Measurements from ENCODE around the gene SH3BP5.

Gene SH3BP5

DNA sequence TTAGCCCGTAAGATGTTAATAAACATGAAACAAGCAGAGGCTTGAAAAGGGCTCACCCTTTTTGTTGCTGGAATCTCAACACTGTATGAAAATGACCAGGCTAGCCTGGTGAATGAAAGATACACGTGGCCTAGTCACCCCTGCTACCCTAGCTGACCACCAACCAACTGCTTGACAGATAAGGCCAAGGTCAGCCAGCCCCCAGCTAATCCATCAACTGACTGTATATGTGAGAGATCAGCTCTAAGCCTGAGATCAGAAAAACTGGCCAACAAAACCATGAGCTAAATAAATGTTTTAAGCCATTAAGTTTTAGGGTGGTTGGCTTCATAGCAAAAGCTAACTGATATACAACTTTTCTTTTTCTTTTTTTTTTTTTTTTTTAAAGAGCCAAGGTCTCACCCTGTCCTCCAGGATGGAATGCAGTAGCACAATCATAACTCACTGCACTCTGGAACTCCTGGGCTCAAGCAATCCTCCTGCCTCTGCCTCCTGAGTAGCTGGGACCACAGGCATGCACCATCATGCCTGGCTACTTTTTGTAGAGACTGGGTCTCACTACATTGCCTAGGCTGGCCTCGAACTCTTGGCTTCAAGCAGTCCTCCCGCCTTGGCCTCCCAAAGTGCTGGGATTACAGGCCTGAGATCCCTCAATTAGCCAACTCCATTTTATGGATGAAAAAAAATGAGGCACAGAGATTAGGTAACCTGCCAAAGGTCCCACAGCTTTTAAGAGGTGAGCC lies 34.6 kb downstream of the SH3BP5 start:
- Histone ChIP-seq H3K9me3 (ENCODE audit: control insufficient read depth, insufficient read depth, low read length) (no peaks in the 10 kb centered on the region), H3K4me3 (ENCODE audit: low read depth, low read length) (no peak overlapping the region), H3K27ac (ENCODE audit: low read depth, low read length) (no peak overlapping the region), H3K27me3 (ENCODE audit: control insufficient read depth, insufficient read depth, low read length) (no peaks in the 10 kb centered on the region), H3K9ac (ENCODE audit: low read depth, low read length) (no peak overlapping the region), H3K4me1 (ENCODE audit: control insufficient read depth, insufficient read depth, low read length) (no peaks in the 10 kb centered on the region), H3K36me3 (ENCODE audit: control insufficient read depth, insufficient read depth, low read length) (peaks cover 5% of the 10 kb centered on the region; the same call in 1 of the 2 replicates)

DNA sequence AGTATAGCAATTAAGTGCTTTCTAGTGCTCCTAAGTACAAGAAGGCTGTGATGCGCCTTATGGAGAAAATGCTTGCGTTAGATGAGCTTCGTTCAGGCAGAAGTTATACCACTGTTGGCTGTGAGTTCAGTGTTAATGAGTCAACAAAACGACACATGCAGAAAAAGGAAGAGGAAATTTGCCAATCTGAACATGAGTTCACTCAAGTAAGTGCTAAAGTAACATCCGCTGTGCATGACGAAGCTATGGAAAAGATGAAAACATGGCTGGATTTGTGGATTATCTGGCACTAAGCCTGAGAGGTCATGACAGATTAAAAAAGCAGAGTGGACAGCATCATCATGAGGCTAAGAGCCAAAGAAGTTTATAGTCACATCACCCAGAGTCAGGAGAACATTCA lies 36.9 kb downstream of the SH3BP5 start:
- H3K36me3 ChIP-seq (ENCODE audit: control insufficient read depth, insufficient read depth, low read length), result no peaks in the 10 kb centered on the region
- no peak overlapping the region for H3K4me3 ChIP-seq (ENCODE audit: low read depth, low read length)
- H3K27me3 ChIP-seq (ENCODE audit: control insufficient read depth, insufficient read depth, low read length), result no peaks in the 10 kb centered on the region
- no peaks in the 10 kb centered on the region for H3K4me1 ChIP-seq (ENCODE audit: control insufficient read depth, insufficient read depth, low read length)
- H3K9me3 ChIP-seq (ENCODE audit: control insufficient read depth, insufficient read depth, low read length), result no peaks in the 10 kb centered on the region
- no peak overlapping the region for H3K27ac ChIP-seq (ENCODE audit: low read depth, low read length)
- H3K9ac ChIP-seq (ENCODE audit: low read depth, low read length), result no peak overlapping the region

DNA sequence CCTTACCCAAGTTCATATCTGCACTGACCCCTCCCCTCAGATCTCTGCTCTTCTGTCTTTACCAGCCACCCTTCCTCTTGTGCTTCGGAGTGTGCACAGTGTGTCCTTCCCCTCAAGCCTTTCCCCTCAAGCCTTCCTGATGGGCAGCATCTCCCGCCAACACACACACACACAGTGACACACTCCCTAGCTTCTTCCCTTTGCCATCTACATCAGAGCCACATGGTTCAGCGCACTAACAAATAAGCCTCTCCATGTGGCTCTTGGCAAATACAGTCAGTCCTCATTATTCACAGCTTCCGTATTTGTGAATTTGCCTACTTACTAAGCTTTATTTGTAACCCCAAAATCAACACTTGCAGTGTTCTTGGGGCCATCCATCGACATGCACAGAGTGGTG lies 37.5 kb downstream of the SH3BP5 start:
- Histone ChIP-seq H3K36me3 (ENCODE audit: control insufficient read depth, insufficient read depth, low read length) (no peaks in the 10 kb centered on the region), H3K27ac (ENCODE audit: low read depth, low read length) (no peak overlapping the region), H3K4me3 (ENCODE audit: low read depth, low read length) (no peak overlapping the region), H3K27me3 (ENCODE audit: control insufficient read depth, insufficient read depth, low read length) (no peaks in the 10 kb centered on the region), H3K4me1 (ENCODE audit: control insufficient read depth, insufficient read depth, low read length) (no peaks in the 10 kb centered on the region), H3K9ac (ENCODE audit: low read depth, low read length) (no peak overlapping the region), H3K9me3 (ENCODE audit: control insufficient read depth, insufficient read depth, low read length) (no peaks in the 10 kb centered on the region)

DNA sequence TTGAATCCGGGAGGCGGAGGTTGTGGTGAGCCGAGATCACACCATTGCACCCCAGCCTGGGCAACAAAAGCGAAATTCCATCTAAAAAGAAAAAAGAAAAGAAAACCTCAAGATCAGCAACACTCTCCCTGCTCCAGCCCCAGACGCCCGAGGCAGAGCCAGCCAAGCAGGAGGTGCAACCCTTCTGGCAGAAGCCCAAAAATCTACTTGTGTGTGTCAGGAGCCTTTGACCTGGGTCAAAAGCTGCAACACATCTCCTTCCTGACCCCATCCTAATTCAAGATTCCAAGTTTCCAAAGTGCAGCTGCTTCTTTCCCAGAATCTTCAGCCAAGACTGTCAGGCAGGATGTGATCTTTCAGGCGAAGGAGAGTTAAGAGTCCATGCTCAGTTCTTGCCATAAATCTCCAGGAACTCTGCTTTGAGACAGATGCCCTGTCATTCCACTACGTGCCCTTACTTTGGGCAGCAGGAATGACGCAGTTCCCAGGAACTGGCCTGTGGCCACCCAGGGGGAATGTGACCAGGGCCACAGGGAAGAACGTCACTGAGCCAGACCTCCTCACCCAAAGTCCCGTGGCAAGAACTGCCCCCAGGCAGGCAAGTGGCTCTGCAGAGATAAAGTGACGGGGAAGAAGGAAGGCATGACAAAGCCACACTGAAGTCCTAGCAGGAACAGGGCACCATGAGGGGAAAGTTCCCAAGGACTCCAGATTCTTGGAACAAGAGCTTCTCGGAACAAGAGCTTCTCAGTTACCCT lies 39.4 kb downstream of the SH3BP5 start:
- Histone ChIP-seq H3K27ac (ENCODE audit: low read depth, low read length) (no peak overlapping the region), H3K36me3 (ENCODE audit: control insufficient read depth, insufficient read depth, low read length) (no peaks in the 10 kb centered on the region), H3K9ac (ENCODE audit: low read depth, low read length) (no peak overlapping the region), H3K4me1 (ENCODE audit: control insufficient read depth, insufficient read depth, low read length) (no peaks in the 10 kb centered on the region), H3K27me3 (ENCODE audit: control insufficient read depth, insufficient read depth, low read length) (no peaks in the 10 kb centered on the region), H3K9me3 (ENCODE audit: control insufficient read depth, insufficient read depth, low read length) (no peaks in the 10 kb centered on the region), H3K4me3 (ENCODE audit: low read depth, low read length) (no peak overlapping the region)

DNA sequence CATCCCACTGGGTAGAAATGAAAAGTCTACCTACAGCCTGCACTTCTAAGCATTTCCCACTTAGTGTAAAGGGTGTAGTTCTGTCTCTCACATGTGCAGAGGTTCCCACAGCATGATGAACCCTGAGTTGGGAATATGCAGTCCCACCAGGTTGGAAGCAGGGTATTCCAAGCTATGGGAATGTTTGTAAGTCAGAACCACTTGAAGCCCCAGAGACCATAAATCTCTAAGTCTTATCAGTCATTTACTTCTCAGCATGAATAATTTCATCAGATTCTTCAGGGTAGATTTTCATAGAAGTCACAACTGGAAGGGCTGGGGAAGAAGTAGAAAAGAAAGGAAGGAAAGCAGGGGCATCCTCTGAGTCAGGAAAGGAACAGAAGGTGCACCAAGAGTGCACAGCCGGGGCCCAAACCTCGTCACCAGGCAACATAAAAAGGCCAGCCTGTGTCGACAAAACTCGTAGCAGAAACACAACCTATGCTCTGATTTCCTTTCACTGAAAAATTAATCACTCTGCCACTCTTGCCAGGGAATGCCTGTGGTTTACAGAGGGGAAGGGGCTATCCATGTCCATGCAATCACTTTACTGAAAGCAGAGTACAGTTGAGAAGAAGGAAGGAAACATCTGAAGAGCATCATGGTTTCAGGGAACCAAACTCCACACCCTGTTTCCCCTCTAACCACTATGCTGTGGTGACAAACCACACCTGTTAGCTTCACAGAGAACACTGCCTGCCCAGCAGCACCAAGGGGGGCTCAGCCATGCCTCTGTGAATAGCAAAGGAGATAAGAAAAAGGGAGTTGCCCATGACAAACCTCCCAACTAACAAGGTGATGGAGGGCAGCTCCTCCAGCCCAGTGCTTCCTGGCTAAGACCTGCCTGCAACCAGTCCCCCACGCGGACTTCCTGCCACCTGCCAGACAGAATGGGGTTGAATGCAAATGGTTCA lies 40.5 kb downstream of the SH3BP5 start:
- no peaks in the 10 kb centered on the region for H3K4me1 ChIP-seq (ENCODE audit: control insufficient read depth, insufficient read depth, low read length)
- H3K27me3 ChIP-seq (ENCODE audit: control insufficient read depth, insufficient read depth, low read length), result no peaks in the 10 kb centered on the region
- no peaks in the 10 kb centered on the region for H3K36me3 ChIP-seq (ENCODE audit: control insufficient read depth, insufficient read depth, low read length)
- H3K9me3 ChIP-seq (ENCODE audit: control insufficient read depth, insufficient read depth, low read length), result no peaks in the 10 kb centered on the region
- no peak overlapping the region for H3K4me3 ChIP-seq (ENCODE audit: low read depth, low read length)
- H3K27ac ChIP-seq (ENCODE audit: low read depth, low read length), result no peak overlapping the region
- no peak overlapping the region for H3K9ac ChIP-seq (ENCODE audit: low read depth, low read length)

DNA sequence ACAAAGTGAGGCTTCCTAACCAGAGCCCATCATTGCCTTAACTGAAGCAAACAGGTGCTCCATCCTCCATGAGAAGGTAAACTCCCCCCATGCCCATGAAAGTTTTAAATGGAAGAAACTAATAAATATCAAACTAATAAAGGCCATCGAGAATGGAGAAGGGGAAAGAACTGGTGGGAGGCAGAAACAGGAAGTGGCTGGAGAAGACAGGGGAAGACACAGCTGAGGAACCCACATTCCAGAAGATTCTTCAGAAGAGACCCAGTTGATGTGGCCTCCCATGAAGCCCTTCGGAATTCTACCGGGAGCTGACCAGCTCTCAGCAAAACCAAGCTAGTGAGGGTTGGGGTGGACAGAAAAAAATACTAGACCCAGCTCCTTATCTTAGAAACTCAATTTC lies 41.6 kb downstream of the SH3BP5 start:
- no peaks in the 10 kb centered on the region for H3K27me3 ChIP-seq (ENCODE audit: control insufficient read depth, insufficient read depth, low read length)
- H3K9ac ChIP-seq (ENCODE audit: low read depth, low read length), result no peak overlapping the region
- H3K4me1 ChIP-seq (ENCODE audit: control insufficient read depth, insufficient read depth, low read length), result peaks cover 4% of the 10 kb centered on the region; the same call in 1 of the 2 replicates
- H3K4me3 ChIP-seq (ENCODE audit: low read depth, low read length), result no peak overlapping the region
- no peaks in the 10 kb centered on the region for H3K9me3 ChIP-seq (ENCODE audit: control insufficient read depth, insufficient read depth, low read length)
- H3K27ac ChIP-seq (ENCODE audit: low read depth, low read length), result no peak overlapping the region
- H3K36me3 ChIP-seq (ENCODE audit: control insufficient read depth, insufficient read depth, low read length), result no peaks in the 10 kb centered on the region

DNA sequence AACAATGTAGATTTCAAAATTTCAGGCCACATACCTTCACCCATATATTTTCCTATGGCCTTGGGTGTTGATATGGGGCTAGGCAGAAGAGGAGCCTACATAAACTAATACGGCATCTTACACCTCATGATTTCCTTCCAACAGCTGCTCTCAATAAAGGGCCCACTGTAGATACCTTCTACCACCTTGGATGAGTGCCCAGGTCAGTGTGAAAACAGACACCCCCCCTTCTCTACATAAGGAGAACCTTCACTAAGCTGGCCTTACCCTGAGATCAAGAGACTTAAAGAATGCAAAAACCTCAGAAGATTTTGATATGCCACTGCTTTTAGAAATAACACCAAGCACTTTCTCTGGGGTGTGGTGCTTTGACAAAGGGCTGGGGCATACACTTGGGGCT lies 42.7 kb downstream of the SH3BP5 start:
- no peaks in the 10 kb centered on the region for H3K36me3 ChIP-seq (ENCODE audit: control insufficient read depth, insufficient read depth, low read length)
- no peaks in the 10 kb centered on the region for H3K9me3 ChIP-seq (ENCODE audit: control insufficient read depth, insufficient read depth, low read length)
- no peak overlapping the region for H3K4me3 ChIP-seq (ENCODE audit: low read depth, low read length)
- no peaks in the 10 kb centered on the region for H3K27me3 ChIP-seq (ENCODE audit: control insufficient read depth, insufficient read depth, low read length)
- H3K4me1 ChIP-seq (ENCODE audit: control insufficient read depth, insufficient read depth, low read length), result peaks cover 4% of the 10 kb centered on the region; the same call in 1 of the 2 replicates
- no peak overlapping the region for H3K27ac ChIP-seq (ENCODE audit: low read depth, low read length)
- no peak overlapping the region for H3K9ac ChIP-seq (ENCODE audit: low read depth, low read length)

DNA sequence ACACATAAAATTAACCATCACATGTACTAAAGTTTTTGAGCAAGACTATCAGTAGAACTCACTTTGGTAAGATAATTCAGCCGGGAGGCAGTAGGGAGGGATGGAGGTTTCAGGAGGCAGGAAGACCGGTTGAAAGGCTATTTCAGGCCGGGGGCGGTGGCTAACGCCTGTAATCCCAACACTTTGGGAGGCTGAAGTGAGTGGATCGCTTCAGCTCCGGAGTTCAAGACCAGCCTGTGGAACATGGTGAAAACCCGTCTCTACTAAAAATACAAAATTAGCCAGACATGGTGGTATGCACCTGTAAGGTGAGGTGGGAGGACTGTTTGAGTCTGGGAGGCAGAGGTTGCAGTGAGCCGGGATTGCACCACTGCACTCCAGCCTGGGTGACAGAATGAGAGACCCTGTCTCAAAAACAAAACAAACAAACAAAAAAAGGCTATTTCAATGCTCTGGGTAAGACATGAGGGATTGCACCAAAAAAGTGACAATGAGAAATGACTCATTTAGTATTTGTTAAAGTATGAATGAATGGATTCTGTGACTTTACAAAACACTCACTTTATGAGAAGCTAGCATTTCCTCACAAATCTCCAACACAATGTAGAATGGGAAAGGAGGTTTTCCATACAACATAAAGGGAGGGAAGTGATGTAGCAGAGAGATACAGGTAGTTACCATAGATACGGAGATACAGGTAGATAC lies 43.9 kb downstream of the SH3BP5 start:
- H3K9me3 ChIP-seq (ENCODE audit: control insufficient read depth, insufficient read depth, low read length), result no peaks in the 10 kb centered on the region
- H3K9ac ChIP-seq (ENCODE audit: low read depth, low read length), result no peak overlapping the region
- no peak overlapping the region for H3K27ac ChIP-seq (ENCODE audit: low read depth, low read length)
- no peaks in the 10 kb centered on the region for H3K27me3 ChIP-seq (ENCODE audit: control insufficient read depth, insufficient read depth, low read length)
- peaks cover 4% of the 10 kb centered on the region; the same call in 1 of the 2 replicates for H3K4me1 ChIP-seq (ENCODE audit: control insufficient read depth, insufficient read depth, low read length)
- no peak overlapping the region for H3K4me3 ChIP-seq (ENCODE audit: low read depth, low read length)
- no peaks in the 10 kb centered on the region for H3K36me3 ChIP-seq (ENCODE audit: control insufficient read depth, insufficient read depth, low read length)

DNA sequence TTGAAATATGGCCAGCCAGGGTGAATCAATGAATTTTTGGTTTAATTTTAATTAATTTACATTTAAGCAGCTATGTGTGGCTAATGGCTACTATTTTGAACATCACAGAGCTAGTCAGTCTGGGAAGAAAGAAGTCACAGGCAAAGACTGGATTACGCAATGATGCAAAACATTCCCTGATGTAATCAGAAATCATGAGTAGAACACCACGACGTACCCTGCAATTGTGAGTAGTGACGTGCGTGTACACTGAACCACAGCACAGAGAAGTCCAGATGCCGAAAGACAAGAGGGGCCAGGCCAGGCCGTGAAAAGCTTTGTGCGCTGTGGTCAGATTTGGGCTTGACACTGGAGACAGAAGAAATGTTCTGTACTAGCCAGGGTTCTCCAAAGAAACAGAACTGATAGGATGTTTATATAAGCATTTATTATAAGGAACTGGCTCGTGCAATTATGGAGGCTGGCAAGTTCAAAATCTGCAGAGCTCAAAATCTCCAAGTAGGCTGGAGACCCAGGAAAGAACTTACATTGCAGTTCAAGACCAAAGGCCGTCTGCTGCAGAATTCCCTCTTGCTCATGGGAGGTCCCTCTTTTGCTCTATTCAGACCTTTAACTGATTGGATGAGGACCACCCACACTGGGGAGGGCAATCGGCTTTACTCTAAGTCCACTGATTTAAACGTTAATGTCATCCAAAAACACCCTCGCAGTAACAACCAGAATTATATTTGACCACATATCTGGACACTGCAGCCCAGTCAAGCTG lies 44.6 kb downstream of the SH3BP5 start:
- Histone ChIP-seq H3K27ac (ENCODE audit: low read depth, low read length) (no peak overlapping the region), H3K4me1 (ENCODE audit: control insufficient read depth, insufficient read depth, low read length) (peaks cover 4% of the 10 kb centered on the region; the same call in 1 of the 2 replicates), H3K27me3 (ENCODE audit: control insufficient read depth, insufficient read depth, low read length) (no peaks in the 10 kb centered on the region), H3K36me3 (ENCODE audit: control insufficient read depth, insufficient read depth, low read length) (no peaks in the 10 kb centered on the region), H3K9me3 (ENCODE audit: control insufficient read depth, insufficient read depth, low read length) (no peaks in the 10 kb centered on the region), H3K4me3 (ENCODE audit: low read depth, low read length) (no peak overlapping the region), H3K9ac (ENCODE audit: low read depth, low read length) (no peak overlapping the region)

DNA sequence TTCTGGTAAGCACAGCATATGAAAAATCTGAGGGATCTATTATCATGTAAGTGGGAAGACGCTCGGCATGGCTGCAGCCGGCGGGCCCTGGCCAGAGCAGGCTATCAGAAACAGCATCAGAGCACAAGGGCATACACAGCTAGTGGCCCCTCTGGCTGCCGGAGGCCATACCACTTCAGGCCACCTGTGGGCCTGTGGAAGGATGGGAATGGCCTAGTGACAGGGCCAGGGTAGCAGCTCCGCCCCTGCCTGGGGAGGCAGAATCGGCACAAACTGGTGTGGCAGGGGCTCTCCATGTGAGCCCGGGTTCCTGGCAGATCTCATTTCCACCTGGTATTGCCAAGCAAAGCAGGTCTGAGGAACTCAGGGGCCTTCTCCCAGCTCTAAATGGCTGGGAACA lies 46.4 kb downstream of the SH3BP5 start:
- Histone ChIP-seq H3K36me3 (ENCODE audit: control insufficient read depth, insufficient read depth, low read length) (no peaks in the 10 kb centered on the region), H3K9ac (ENCODE audit: low read depth, low read length) (no peak overlapping the region), H3K4me1 (ENCODE audit: control insufficient read depth, insufficient read depth, low read length) (peaks cover 4% of the 10 kb centered on the region; the same call in 1 of the 2 replicates)

More for the DNA sequence above, 46.4 kb downstream of the SH3BP5 start:
- H3K27ac ChIP-seq (ENCODE audit: low read depth, low read length), result no peak overlapping the region
- no peaks in the 10 kb centered on the region for H3K27me3 ChIP-seq (ENCODE audit: control insufficient read depth, insufficient read depth, low read length)
- no peaks in the 10 kb centered on the region for H3K9me3 ChIP-seq (ENCODE audit: control insufficient read depth, insufficient read depth, low read length)
- H3K4me3 ChIP-seq (ENCODE audit: low read depth, low read length), result no peak overlapping the region

All from HUES48 (cell line).